Neuronal stem cell (in vitro differentiated cells): ENCODE measurements around the gene NEK2.

Experiments
- DNase-seq: peaks from one replicate; pipeline ENCODE4 v3.0.0-alpha.2; 2013; ENCODE audit warnings: low spot score
- H2AFZ ChIP-seq: one replicate; pipeline ENCODE4 v1.6.1; 2013; ENCODE audit warnings: mild to moderate bottlenecking, low read length, inconsistent platforms
- H2AK5ac ChIP-seq: 2 replicates; pipeline ENCODE4 v1.6.1; 2013; ENCODE audit warnings: low read depth, mild to moderate bottlenecking, inconsistent platforms, low read length, moderate library complexity, mixed read lengths
- H2BK120ac ChIP-seq: 2 replicates; pipeline ENCODE4 v1.6.1; 2013; ENCODE audit warnings: low read depth, mild to moderate bottlenecking, inconsistent platforms, low read length, moderate library complexity, mixed read lengths
- H2BK12ac ChIP-seq: one replicate; pipeline ENCODE4 v1.6.1; 2013; ENCODE audit warnings: low read length, inconsistent platforms
- H2BK15ac ChIP-seq: 2 replicates; pipeline ENCODE4 v1.6.1; 2013; ENCODE audit warnings: mild to moderate bottlenecking, low read length, inconsistent platforms, mixed read lengths
- H2BK5ac ChIP-seq: one replicate; pipeline ENCODE4 v1.6.1; 2013; ENCODE audit warnings: inconsistent platforms, mild to moderate bottlenecking, low read length, moderate library complexity
- H3K14ac ChIP-seq: one replicate; pipeline ENCODE4 v1.6.1; 2013; ENCODE audit warnings: low read length, inconsistent platforms
- H3K18ac ChIP-seq: 2 replicates; pipeline ENCODE4 v1.6.1; 2013; ENCODE audit warnings: low read length, inconsistent platforms
- H3K23ac ChIP-seq: 2 replicates; pipeline ENCODE4 v1.6.1; 2013; ENCODE audit warnings: low read depth, mild to moderate bottlenecking, mixed read lengths, low read length, inconsistent platforms; ENCODE audit not compliant: poor library complexity
- H3K27ac ChIP-seq: replicated peaks from 3 replicates; pipeline ENCODE4 v1.5.1; 2013; ENCODE audit warnings: low read length, inconsistent platforms
- H3K27me3 ChIP-seq, 3 experiments: 2 replicates each; pipeline ENCODE4 v1.6.1; 2013; ENCODE audit warnings: low read length in 3 of 3, mild to moderate bottlenecking in 2 of 3, inconsistent platforms in 1 of 3, low read depth in 1 of 3, mixed read lengths in 1 of 3, moderate library complexity in 1 of 3; ENCODE audit not compliant: control insufficient read depth in 3 of 3, insufficient read depth in 3 of 3
- H3K36me3 ChIP-seq, 2 donors: replicated peaks in 1 of 2; 2 replicates each; pipeline ENCODE4 v1.6.1; 2013; ENCODE audit warnings: low read length in 2 of 2; ENCODE audit not compliant: control insufficient read depth in 2 of 2, insufficient read depth in 2 of 2
- H3K4ac ChIP-seq: 2 replicates; pipeline ENCODE4 v1.6.1; 2013; ENCODE audit warnings: inconsistent platforms, mild to moderate bottlenecking, low read length, moderate library complexity
- H3K4me1 ChIP-seq, 2 donors: 1 replicate in 1 of 2; 2 replicates in 1 of 2; pipeline ENCODE4 v1.6.1; 2013; ENCODE audit warnings: low read length in 2 of 2, low read depth in 1 of 2; ENCODE audit not compliant: control insufficient read depth in 2 of 2, insufficient read depth in 1 of 2
- H3K4me2 ChIP-seq: one replicate; pipeline ENCODE4 v1.6.1; 2013; ENCODE audit warnings: mild to moderate bottlenecking, low read length, inconsistent platforms; ENCODE audit not compliant: insufficient read depth, poor library complexity, severe bottlenecking
- H3K4me3 ChIP-seq, 2 donors: 2 replicates each; pipeline ENCODE4 v1.5.1; 2013; ENCODE audit warnings: low read length in 2 of 2, mild to moderate bottlenecking in 2 of 2, inconsistent platforms in 1 of 2, moderate library complexity in 1 of 2
- H3K79me1 ChIP-seq: one replicate; pipeline ENCODE4 v1.6.1; 2013; ENCODE audit warnings: low read depth, mild to moderate bottlenecking, inconsistent platforms, low read length, moderate library complexity
- H3K9ac ChIP-seq: one replicate; pipeline ENCODE4 v1.6.1; 2013; ENCODE audit warnings: mild to moderate bottlenecking, low read depth, low read length, inconsistent platforms; ENCODE audit not compliant: poor library complexity
- H3K9me3 ChIP-seq, 2 donors: replicated peaks in 1 of 2; 2 replicates each; pipeline versions ENCODE3 to v1.6.1; 2013; ENCODE audit warnings: low read length in 2 of 2, mild to moderate bottlenecking in 2 of 2, inconsistent platforms in 1 of 2, low read depth in 1 of 2, mixed read lengths in 1 of 2, moderate library complexity in 1 of 2; ENCODE audit not compliant: control insufficient read depth in 2 of 2, insufficient read depth in 1 of 2
- H4K8ac ChIP-seq: one replicate; pipeline ENCODE4 v1.6.1; 2013; ENCODE audit warnings: low read depth, mild to moderate bottlenecking, inconsistent platforms, low read length, moderate library complexity
- H4K91ac ChIP-seq: one replicate; pipeline ENCODE4 v1.6.1; 2013; ENCODE audit warnings: low read length, low read depth, mild to moderate bottlenecking, inconsistent platforms; ENCODE audit not compliant: poor library complexity
- WGBS, 2 donors: extraction: QIAGEN DNeasy Blood & Tissue Kit; methylation state at CpG; one replicate each; pipeline ENCODE4 v1.1.7; 2013; ENCODE audit warnings: missing lambda C conversion rate in 2 of 2, mixed read lengths in 1 of 2; ENCODE audit not compliant: insufficient read length in 2 of 2, insufficient replicate concordance in 1 of 2; ENCODE audit errors: extremely low coverage in 2 of 2; 5-methylcytosine and 5-hydroxymethylcytosine counted together

NEK2 gene

GRCh38 chr1:211642870-211643269, 32.6 kb downstream of the NEK2 start:
- H2AK5ac ChIP-seq = no peak overlapping the region
- H3K18ac ChIP-seq = no peak overlapping the region
- peak overlapping the region; percentile 25 for H3K9ac ChIP-seq
- H3K4me1 ChIP-seq = peaks cover 0 to 6% of the 10 kb centered on the region in 2 donors
- no peak overlapping the region for H2BK120ac ChIP-seq
- no peak overlapping the region for H3K23ac ChIP-seq
- no peak overlapping the region for H3K4ac ChIP-seq
- no peak overlapping the region for H3K14ac ChIP-seq
- DNase-seq = no peak
- peaks cover 0 to 19% (median 0%) of the 10 kb centered on the region in 3 experiments for H3K27me3 ChIP-seq
- H4K8ac ChIP-seq = no peak overlapping the region
- no peak overlapping the region for H2BK12ac ChIP-seq
- H3K79me1 ChIP-seq = no peaks in the 10 kb centered on the region
- H3K4me2 ChIP-seq = no peak overlapping the region
- H2BK5ac ChIP-seq = no peak overlapping the region
- H2BK15ac ChIP-seq = no peak overlapping the region
- no CpG with 5 or more reads among the region's 4 CpGs for WGBS, 2 donors
- H3K9me3 ChIP-seq = no peaks in the 10 kb centered on the region
- no peak overlapping the region for H3K4me3 ChIP-seq
- no peak overlapping the region for H2AFZ ChIP-seq
- no peaks in the 10 kb centered on the region for H3K36me3 ChIP-seq
- H3K27ac ChIP-seq = no peak overlapping the region
- H4K91ac ChIP-seq = no peak overlapping the region

- Histone ChIP-seq H3K9me3 (no peaks in the 10 kb centered on the region), H2BK15ac (no peak overlapping the region), H3K4me2 (no peak overlapping the region), H2BK5ac (no peak overlapping the region), H3K4ac (no peak overlapping the region), H4K91ac (no peak overlapping the region), H2BK12ac (no peak overlapping the region), H3K23ac (no peak overlapping the region), H3K27ac (no peak overlapping the region), H3K14ac (no peak overlapping the region), H3K79me1 (no peaks in the 10 kb centered on the region), H2AK5ac (no peak overlapping the region), H3K4me1 (peaks cover 0 to 6% of the 10 kb centered on the region in 2 donors), H3K18ac (no peak overlapping the region), H3K4me3 (no peak overlapping the region), H2AFZ (no peak overlapping the region), H3K9ac (no peak overlapping the region), H3K27me3 (peaks cover 0 to 19% (median 0%) of the 10 kb centered on the region in 3 experiments), H2BK120ac (no peak overlapping the region), H4K8ac (no peak overlapping the region), H3K36me3 (no peaks in the 10 kb centered on the region)
- no CpG with 5 or more reads among the region's 2 CpGs for WGBS, 2 donors
- DNase-seq = no peak
These were observed 33.5 kb downstream of the NEK2 start for GRCh38 chr1:211641942-211642341.

GRCh38 chr1:211641044-211641800, 34.2 kb downstream of the NEK2 start:
- peaks cover 2 to 6% of the 10 kb centered on the region in 2 donors for H3K4me1 ChIP-seq
- no peaks in the 10 kb centered on the region for H3K36me3 ChIP-seq
- H2BK12ac ChIP-seq = no peak overlapping the region
- no peak overlapping the region for H3K9ac ChIP-seq
- no peak overlapping the region for H3K23ac ChIP-seq
- no peak overlapping the region for H2AK5ac ChIP-seq
- H3K27ac ChIP-seq = no peak overlapping the region
- no peak overlapping the region for H3K4me3 ChIP-seq
- no CpG with 5 or more reads among the region's 11 CpGs for WGBS, 2 donors
- no peaks in the 10 kb centered on the region for H3K9me3 ChIP-seq
- H3K27me3 ChIP-seq = peaks cover 0 to 19% (median 0%) of the 10 kb centered on the region in 3 experiments
- H3K79me1 ChIP-seq = no peaks in the 10 kb centered on the region
- no peak overlapping the region for H3K4ac ChIP-seq
- H4K91ac ChIP-seq = no peak overlapping the region
- H2BK15ac ChIP-seq = no peak overlapping the region
- no peak overlapping the region for H2BK5ac ChIP-seq
- no peak overlapping the region for H3K18ac ChIP-seq
- no peak overlapping the region for H2AFZ ChIP-seq
- DNase-seq = no peak
- H2BK120ac ChIP-seq = no peak overlapping the region
- no peak overlapping the region for H3K4me2 ChIP-seq
- H4K8ac ChIP-seq = no peak overlapping the region
- no peak overlapping the region for H3K14ac ChIP-seq

- no peak overlapping the region for H3K27ac ChIP-seq
- H3K27me3 ChIP-seq = peaks cover 0 to 19% (median 0%) of the 10 kb centered on the region in 3 experiments
- H3K4me1 ChIP-seq = peaks cover 2 to 6% of the 10 kb centered on the region in 2 donors
- no peak overlapping the region for H3K23ac ChIP-seq
- no peaks in the 10 kb centered on the region for H3K79me1 ChIP-seq
- no peak overlapping the region for H3K14ac ChIP-seq
- no peaks in the 10 kb centered on the region for H3K36me3 ChIP-seq
- H2BK5ac ChIP-seq = no peak overlapping the region
- no CpG with 5 or more reads among the region's 1 CpG for WGBS, 2 donors
- no peak overlapping the region for H3K9ac ChIP-seq
- no peak overlapping the region for H3K18ac ChIP-seq
- H2AFZ ChIP-seq = no peak overlapping the region
- no peak overlapping the region for H3K4ac ChIP-seq
- H2AK5ac ChIP-seq = no peak overlapping the region
- H4K91ac ChIP-seq = no peak overlapping the region
- H3K4me3 ChIP-seq = no peak overlapping the region
- H4K8ac ChIP-seq = no peak overlapping the region
- DNase-seq = no peak
- no peak overlapping the region for H2BK12ac ChIP-seq
- H2BK120ac ChIP-seq = no peak overlapping the region
- H2BK15ac ChIP-seq = no peak overlapping the region
- H3K9me3 ChIP-seq = no peaks in the 10 kb centered on the region
- H3K4me2 ChIP-seq = no peak overlapping the region
These were observed 35.2 kb downstream of the NEK2 start for GRCh38 chr1:211640301-211640630.
